ENCODE data around the gene ACKR2. TPM values are rescaled to one million over a fixed set of nuclear protein-coding genes. Genes with fewer than 3 reads are reported as not detected.

ACKR2 gene, protein sequence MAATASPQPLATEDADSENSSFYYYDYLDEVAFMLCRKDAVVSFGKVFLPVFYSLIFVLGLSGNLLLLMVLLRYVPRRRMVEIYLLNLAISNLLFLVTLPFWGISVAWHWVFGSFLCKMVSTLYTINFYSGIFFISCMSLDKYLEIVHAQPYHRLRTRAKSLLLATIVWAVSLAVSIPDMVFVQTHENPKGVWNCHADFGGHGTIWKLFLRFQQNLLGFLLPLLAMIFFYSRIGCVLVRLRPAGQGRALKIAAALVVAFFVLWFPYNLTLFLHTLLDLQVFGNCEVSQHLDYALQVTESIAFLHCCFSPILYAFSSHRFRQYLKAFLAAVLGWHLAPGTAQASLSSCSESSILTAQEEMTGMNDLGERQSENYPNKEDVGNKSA
- 0.81 TPM for total RNA-seq

DNA sequence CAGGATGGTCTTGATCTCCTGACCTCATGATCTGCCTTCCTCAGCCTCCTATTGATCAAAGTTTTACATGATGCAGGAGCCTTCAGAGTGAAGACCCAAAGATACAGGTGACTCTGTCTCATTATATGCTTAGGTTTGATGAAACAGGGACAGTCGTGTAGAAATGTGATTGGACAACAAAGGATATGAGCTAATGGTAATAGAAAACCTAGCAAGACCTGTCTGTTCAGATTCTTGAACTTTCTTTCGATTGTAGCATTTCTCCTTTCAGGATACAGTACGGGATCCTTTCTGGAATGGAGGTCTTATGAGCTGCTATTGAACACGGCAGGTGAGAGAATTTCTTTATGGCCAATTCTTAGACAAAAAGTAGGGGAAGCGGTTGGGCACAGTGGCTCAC lies at the start of gene ACKR2:
Gene ACKR2 (plus strand): TSS at position 244 of the 400 bp plus-strand sequence. CDS start 55,058 bp downstream, outside the sequence.
- DNase-seq (ENCODE audit: low read depth in 2 of 3, low spot score in 2 of 3): no peak

DNA sequence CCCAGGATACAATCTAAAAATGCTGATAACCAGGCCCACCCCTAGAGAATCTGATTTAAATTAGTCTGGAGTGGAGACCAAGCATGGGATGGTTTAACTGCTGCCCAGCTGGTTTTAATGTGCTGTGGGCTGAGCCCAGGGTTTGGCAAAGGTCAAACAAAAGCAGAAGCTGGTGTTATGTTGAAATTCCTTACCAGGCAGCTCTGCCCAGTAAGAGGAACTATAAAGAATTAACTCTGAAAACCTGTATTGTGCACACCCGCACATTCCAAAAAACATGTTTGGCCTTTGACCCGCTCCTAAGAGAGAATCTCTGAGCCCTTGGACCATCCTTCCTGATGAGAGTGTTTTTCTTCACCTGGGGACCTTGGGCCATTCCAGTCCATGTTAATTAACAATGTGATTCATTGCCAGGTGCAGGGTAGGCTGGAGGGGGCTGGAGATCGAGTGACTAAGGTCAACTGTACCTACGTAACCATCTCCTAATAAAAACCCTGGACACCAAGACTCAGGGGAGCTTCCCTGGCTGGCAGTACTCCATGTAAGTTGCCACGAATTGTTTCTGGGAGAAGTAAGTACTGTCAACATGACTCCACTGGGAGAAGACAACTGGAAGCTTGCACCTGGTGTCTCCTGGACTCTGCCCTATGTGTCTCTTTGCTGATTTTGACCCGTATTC lies 47.1 kb upstream of the ACKR2 start:
- peak in 1 of 3 donors; percentile 58 for DNase-seq (ENCODE audit: low read depth in 2 of 3, low spot score in 2 of 3)

DNA sequence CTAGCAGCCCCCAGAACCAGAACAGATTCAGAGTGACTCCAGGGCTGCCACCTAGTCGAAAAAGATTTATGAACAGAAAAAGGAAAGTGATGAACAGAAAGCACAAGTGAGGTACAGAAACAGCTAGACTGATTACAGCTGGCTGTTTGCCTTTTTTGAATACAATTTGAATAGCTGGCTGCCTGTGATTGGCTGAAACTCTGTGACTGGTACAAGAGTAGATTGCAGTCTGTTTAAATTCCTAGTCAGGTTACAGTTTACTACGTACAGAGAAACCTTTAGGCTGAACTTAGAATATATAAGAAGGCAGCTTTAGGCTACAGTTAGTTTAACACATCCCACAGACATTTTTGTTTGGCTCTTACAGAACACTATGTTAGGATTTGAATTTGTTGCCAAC lies 46.2 kb upstream of the ACKR2 start:
- DNase-seq (ENCODE audit: low read depth in 2 of 3, low spot score in 2 of 3): no peak

DNA sequence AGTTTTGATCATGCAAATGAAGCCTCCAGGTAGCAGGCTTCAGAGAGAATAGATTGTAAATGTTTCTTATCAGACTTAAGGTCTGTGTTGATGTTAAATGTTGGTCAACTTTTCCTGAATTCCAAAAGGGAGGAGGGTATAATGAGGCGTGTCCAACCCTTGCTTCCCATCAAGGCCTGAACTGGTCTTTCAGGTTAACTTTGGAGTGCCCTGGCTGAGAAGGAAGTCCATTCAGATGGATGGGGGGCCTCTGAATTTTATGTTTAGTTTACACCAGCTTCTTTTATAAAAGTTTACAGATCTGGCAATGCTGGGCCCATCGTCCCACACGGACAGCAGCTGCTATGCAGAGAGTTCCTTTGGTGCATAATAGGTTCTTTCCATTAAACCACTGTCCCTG lies 45.1 kb upstream of the ACKR2 start:
- DNase-seq (ENCODE audit: low read depth in 2 of 3, low spot score in 2 of 3): no peak

DNA sequence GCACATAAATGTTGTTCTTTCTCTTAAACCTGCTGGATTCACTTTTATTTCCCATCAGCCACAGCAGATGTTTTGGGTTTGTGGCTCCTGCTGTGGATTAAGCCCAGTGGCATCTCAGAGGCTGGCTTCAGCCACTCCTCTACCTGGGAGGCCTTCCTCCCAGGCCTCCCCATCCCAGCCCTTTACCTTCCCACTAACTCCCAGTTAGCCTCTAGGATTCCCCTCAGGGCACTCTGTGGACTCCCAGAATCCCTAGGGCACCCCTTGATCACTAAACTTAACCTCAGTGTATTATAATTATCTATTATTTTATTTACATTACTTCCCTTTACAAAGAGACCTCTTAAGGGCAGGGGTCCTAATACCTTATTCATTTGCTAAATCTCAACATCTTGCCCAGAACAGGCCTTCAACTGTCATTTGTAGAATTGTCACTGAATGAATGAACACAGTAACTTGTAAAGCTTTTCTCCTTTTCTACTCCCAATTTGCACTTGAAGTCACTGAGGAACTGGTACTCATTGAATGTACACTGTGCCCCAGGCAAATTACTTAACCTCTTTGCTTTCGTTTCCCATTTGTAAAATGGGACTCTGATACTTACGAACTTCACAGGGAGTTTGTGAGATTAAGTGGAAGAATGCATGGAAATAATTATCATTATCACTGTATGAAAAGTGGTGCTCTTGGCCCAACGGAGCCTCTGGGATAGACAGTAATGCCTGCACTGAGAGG lies 44.5 kb upstream of the ACKR2 start:
- no peak for DNase-seq (ENCODE audit: low read depth in 2 of 3, low spot score in 2 of 3)

DNA sequence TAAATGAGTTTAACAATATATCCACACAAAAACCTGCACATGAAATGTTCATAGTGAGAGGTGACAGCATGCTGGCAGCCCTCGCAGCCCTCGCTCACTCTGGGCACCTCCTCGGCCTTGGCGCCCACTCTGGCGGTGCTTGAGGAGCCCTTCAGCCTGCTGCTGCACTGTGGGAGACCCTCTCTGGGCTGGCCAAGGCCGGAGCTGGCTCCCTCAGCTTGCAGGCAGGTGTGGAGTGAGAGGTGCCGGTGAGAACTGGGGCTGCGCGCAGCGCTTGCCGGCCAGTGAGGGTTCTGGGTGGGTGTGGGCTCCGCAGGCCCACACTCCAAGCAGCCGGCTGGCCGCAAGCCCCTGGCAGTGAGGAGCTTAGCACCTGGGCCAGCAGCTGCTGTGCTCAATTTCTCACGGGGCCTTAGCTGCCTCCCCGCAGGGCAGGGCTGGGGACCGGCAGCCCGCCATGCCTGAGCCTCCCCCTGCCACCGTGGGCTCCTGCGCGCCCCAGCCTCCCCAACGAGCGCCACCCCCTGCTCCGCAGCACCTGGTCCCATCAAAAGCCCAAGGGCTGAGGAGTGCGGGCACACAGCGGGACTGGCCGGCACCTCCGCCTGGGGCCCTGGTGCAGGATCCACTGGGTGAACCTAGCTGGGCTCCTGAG lies 39.6 kb upstream of the ACKR2 start:
- DNase-seq (ENCODE audit: low read depth in 2 of 3, low spot score in 2 of 3): no peak

DNA sequence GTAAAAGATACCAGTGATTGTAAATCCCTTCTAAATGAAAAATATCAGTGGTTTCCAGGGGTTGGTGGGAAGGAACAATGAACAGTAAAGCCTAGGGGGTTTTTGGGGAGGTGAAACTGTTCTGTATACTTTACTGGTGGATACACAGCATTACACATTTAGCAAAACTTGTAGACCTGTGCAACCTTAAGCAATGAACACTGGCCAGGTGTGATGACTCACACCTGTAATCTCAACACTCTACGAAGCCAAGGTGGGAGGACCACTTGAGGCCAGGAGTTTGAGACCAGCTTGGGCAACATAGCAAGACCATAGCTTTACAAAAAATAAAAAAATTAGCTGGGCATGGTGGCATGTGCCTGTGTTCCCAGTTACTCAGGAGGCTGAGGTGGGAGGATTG lies 38.0 kb upstream of the ACKR2 start:
- DNase-seq (ENCODE audit: low read depth in 2 of 3, low spot score in 2 of 3): no peak

DNA sequence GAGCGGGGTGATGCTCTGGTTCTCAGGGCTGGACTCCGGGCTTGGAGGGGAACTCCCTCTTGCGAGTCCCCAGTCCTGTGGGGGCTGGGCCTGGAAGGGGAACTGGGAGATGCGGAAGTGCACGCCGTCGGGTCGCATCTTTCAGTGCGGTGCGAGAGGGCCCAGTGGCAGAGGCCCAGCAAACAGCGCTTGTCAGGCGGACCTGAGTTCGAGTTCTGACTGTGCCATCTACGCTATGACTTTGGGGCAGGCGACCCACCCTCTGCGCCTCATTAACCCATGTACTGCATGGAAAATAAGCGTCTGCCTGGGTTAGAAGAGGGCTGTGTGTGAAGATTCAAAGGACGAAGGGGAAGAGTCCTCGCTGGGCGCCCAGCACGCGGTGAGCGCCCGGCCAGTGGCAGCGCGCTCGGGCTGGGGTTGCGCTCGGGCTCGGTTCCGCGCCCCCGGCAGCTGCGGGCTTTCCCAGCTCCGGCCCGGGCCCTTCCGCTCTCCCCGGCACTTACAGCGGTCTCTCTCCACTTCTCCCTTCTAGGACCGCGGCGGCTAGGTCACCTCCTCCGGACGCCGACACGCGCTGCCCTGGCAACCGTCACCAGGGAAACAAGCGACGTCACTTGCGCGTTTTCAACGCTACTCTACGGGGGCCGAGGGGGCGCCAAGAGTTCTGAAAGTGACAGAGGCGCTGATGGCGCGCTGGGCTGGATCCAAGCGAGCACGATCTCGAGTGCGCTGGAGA lies 36.4 kb upstream of the ACKR2 start, which contains the start of gene CCDC13:
Gene CCDC13 (minus strand): TSS at position 584 of the 739 bp plus-strand sequence. CDS start 14,908 bp downstream, outside the sequence.
- peak; percentile 65 to 98 (median 97) for DNase-seq (ENCODE audit: low read depth in 2 of 3, low spot score in 2 of 3)

DNA sequence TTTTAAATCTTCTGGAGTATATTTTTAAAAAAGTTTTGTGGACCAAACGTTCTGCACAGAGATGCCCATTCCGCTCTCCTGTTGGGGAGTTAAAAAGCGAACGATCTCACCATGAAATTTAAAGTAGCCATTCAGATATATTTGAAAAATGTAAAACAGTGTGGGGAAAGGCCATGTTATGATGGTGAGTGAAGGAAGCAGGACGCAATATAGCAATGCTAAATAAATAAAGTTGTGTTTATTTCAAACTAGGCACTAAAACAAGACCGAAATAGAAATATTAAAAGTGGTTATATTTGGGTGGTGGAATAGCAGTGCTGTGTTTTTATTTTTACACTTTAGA lies 35.9 kb upstream of the ACKR2 start:
- DNase-seq (ENCODE audit: low read depth in 2 of 3, low spot score in 2 of 3): no peak

DNA sequence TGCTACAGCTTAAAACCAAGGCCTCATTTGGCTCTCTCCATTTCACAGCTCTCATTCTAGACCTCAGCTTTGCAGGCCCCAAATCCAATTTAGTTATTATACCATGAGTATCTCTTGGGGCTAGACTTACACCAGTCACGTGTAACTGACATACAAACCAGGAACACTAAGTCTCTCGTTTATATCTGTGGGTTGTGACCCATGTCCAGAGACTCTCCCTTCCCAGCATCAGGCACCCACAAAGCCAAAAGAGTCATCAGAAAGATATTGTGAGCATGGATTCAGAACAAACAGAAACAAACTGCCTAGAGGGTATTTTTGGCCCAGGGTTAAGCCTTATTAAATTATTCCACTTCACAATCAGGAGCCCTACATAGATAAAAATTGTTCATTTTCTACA lies 30.6 kb upstream of the ACKR2 start:
- no peak for DNase-seq (ENCODE audit: low read depth in 2 of 3, low spot score in 2 of 3)

DNA sequence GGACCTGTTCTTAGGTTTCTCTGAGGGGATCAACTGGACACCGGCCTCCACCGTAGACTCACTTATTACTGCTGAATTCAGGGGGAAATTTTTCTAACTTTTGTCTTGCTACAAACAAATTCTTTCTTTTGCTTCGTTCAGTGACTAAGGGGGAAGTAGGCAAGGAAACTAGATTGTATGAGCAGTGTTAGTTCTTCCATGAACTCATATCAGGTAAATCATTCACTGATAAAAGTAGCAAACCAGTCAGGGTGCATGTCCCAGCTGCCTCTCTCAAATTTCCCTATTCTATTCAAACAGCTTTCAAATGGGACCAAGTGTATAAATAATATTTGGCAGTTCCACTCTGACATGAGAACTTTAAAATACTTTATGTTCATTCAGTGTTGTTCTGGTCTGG lies 28.8 kb upstream of the ACKR2 start:
- DNase-seq (ENCODE audit: low read depth in 2 of 3, low spot score in 2 of 3): no peak

DNA sequence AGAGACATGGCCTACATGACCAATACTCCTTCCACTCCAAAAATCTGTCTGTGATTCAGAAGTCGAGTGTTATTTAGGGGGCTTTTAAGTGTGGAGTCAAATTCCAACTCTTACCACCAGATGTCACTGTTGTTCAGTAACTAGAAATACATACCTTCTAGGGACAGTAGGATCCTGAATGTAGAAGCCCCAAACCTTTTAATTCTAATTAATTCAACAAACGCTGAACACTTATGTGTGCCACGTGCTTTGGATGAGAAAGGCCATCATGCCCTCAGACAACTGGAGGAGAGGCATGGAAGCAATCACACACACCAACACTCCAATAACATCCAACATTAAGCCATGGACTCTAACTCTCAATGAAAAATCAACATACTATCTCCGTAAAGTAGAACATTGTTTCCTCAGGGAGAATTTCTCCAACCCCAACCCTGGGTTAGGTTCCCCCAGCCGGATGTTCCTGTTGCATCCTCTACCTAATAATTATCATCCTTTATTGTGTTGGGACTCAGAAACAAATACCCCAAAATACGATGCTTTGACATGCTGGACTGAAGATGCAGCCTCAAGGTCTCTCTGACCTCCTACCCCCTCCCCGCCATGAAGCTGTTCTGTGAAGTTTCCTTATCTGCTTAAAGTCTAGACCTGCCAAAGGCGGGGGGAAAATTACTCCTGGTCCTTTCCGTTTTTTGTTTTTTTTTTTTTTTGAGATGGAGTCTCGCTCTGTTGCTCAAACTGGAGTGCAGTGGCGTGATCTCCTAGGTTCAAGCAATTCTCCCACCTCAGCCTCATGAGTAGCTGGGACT lies 28.1 kb upstream of the ACKR2 start:
- peak; percentile 52 to 87 (median 69) for DNase-seq (ENCODE audit: low read depth in 2 of 3, low spot score in 2 of 3)

DNA sequence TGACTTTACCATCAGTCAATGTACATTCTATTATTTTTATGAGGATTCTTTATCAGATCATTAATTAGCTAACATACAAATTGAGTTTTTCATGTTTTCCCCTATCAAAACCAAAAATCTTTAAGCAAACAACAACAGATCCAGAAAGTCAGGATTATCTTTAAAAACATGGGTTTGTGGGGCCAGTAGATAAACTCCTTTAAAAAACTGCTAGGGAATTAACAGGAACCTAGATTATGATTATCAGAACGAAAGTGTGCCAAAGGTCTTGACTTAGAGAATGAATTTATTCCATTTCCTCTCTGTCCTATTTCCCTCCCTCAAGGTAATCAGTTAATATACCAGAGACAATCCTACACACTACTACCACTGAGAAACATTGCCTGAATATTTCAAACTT lies 23.0 kb upstream of the ACKR2 start:
- DNase-seq (ENCODE audit: low read depth in 2 of 3, low spot score in 2 of 3): no peak

DNA sequence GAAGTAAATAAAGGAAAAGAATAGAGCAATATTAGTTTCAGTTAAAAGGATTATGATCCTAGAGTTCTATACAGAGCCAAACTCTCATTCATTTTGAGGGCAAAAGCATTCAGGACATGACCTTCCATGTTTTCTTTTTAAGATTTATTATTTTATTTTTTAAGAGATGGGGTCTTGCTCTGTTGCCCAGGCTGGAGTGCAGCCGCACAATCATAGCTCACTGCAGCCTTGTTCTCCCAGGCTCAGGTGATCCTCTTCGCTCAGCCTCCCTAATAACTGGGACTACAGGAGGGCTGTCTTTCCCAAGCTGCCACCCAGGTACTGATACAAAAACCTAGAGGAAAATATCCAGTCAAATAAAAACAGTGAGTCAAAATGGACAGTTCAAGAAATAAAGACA lies 22.6 kb upstream of the ACKR2 start:
- DNase-seq (ENCODE audit: low read depth in 2 of 3, low spot score in 2 of 3): no peak

DNA sequence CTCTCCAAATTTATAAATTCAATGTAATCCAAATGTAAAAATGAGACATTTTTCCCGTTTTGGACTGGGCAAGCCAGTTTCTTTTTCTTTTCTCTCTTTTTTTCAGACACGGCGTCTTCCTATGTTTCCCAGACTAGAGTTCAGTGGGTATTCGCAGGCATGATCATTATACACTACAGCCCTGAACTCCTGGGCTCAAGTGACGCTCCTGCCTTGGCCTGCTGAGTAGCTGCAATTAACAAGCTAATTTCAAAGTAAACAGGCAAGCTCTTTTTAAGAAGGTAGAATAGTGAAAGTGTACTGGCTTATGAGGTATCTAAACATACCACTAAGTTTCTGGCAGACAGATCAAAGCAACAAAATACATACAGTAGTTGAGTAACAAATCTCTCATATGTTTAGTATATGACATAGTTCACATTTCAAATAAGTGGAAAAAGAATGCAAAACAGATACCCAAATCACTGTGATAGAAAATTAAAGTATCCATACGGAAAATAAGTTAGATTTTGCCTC lies 18.5 kb upstream of the ACKR2 start:
- no peak for DNase-seq (ENCODE audit: low read depth in 2 of 3, low spot score in 2 of 3)

DNA sequence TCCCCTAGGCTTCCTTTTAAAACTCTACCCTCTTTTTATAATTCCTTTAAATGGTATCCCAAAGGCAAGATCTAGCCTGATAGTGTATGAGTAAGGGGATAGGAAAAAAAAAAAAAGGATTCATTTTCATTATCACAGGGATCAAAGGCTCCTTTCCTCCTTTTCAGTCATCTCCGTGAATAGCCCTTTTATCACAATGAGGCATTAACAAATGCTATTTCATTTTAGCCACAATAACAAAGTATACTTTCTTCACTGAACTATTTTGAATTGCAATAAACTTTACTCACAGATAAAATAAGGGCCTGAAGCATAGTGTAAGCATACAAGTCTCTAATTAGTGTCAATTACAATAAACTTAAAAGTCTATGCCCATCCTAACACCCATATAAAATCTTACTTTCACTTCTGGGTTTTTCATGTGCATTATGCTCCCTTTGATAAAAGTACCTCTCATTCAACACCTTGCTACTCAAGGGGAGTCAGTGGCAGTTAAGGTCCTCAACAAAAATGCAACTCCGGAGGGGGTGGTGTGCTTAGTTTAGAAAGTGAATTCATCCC lies 13.5 kb upstream of the ACKR2 start:
- no peak for DNase-seq (ENCODE audit: low read depth in 2 of 3, low spot score in 2 of 3)

DNA sequence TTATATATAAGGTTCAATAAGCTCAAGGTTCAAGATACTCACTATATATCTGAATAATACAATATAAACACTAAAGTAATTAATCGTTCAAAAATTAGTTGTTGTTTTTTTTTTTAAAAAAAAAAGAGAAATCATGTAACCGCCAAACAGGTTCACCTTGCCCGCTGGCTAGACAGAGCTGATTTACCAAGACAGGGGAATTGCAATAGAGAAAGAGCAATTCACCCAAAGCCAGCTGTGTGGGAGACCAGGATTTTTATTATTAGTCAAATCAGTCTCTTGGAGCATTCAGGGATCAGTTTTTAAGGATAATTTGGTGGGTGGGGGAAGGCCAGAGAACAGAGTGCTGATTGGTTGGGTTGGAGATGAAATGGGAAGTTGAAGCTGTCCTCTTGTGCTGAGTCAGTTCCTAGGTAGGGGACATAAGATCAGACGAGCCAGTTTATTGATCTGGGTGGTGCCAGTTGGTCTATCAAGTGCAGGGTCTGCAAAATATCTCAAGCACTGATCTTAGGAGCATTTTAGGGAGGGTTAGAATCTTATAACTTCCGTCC lies 12.8 kb upstream of the ACKR2 start:
- DNase-seq (ENCODE audit: low read depth in 2 of 3, low spot score in 2 of 3): no peak

DNA sequence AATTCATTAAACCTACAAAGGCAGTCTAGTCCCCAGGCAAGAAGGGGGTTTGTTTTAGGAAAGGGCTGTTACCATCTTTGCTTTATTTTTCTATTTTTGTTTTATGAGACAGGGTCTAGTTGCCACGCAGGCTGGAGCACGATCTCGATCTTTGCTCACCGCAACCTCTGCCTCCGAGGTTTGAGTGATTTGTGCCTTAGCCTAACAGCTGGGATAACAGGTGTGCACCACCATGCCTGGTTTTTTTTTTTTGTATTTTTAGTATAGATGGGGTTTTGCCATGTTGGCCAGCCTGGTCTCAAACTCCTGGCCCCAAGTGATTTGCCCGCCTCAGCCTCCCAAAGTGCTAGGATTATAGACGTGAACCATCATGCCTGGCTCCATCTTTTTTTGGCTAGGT lies 9.9 kb upstream of the ACKR2 start:
- DNase-seq (ENCODE audit: low read depth in 2 of 3, low spot score in 2 of 3): no peak

DNA sequence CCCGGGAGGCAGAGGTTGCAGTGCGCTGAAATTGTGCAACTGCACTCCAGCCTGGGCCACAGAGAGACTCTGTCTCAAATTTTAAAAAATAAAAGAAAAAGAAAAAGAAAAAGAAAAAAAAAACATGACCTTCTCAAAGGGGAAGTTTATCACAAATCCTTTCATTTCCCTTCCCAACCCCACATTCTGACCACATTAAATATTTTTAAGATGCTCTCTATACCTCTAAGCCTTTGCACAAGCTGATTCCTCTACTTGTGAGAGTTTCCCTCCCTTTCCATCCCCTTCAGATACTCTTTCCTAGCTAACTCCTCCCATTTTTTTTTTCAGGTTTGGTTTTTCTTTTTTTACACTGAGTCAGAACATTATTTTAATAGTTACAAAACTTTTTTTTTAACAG lies 9.0 kb upstream of the ACKR2 start:
- DNase-seq (ENCODE audit: low read depth in 2 of 3, low spot score in 2 of 3): peak in 1 of 3 donors; percentile 29

Measured in hematopoietic multipotent progenitor cell (in vitro differentiated cells).